HUES64 (cell line): ENCODE results near the gene PANX3.
A peak's percentile ranks its signal among the peaks of the same experiment; 100 is the strongest.

Experiments used
- H3K27ac ChIP-seq: 2 replicates; pipeline ENCODE4 v1.7.0; 2013; ENCODE audit warnings: low read depth, low read length, inconsistent platforms
- H3K27me3 ChIP-seq: 2 replicates; pipeline ENCODE4 v1.6.1; 2013; ENCODE audit warnings: mild to moderate bottlenecking, low read length; ENCODE audit not compliant: insufficient read depth
- H3K36me3 ChIP-seq: 2 replicates; pipeline ENCODE4 v1.6.1; 2013; ENCODE audit warnings: mild to moderate bottlenecking, low read length; ENCODE audit not compliant: insufficient read depth
- H3K4me1 ChIP-seq: 2 replicates; pipeline ENCODE4 v1.6.1; 2013; ENCODE audit warnings: mild to moderate bottlenecking, low read length, moderate library complexity; ENCODE audit not compliant: insufficient read depth
- H3K4me3 ChIP-seq: 2 replicates; pipeline ENCODE4 v1.5.1; 2013; ENCODE audit warnings: mild to moderate bottlenecking, low read length, moderate library complexity
- H3K9ac ChIP-seq: 2 replicates; pipeline ENCODE4 v1.6.1; 2013; ENCODE audit warnings: mild to moderate bottlenecking, low read depth, low read length
- H3K9me3 ChIP-seq: 2 replicates; pipeline ENCODE4 v1.6.1; 2013; ENCODE audit warnings: low read depth, low read length; ENCODE audit not compliant: insufficient read depth
- WGBS: fragments of 150-250, 120-280 bp; methylation state at CpG from one replicate; pipeline ENCODE4 v1.1.7; 2013; ENCODE audit warnings: missing lambda C conversion rate; 5-methylcytosine and 5-hydroxymethylcytosine counted together

Gene PANX3

DNA sequence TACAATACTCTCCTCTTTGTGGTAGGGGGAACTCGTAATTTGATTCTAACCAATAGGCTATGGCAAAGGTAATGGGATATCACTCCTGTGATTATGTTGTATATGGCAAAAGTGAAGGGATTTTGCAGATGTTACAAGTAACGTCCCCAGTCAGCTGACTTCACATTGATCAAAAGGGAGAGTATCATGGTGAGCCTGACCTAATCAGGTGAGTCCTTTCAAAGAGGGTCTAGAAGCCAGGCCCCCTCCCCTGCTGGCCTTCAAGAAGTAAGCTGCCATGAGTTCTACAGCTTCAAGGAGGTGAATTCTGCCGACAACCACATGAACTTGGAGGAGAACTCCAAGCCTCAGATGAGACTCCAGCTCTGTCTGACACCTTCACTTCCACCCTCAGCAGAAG, 31.4 kb downstream of the PANX3 start:
- Histone ChIP-seq H3K9me3 (no peaks in the 10 kb centered on the region), H3K27ac (no peak overlapping the region), H3K27me3 (no peaks in the 10 kb centered on the region), H3K4me3 (no peak overlapping the region), H3K9ac (no peak overlapping the region), H3K4me1 (0 out of 2 replicates have a peak, but pooled peaks cover 4% of the 10 kb centered on the region), H3K36me3 (peaks cover 6% of the 10 kb centered on the region; the same call in 1 of the 2 replicates)
- 93% methylated on average over 3 of the region's 3 CpGs for WGBS

DNA sequence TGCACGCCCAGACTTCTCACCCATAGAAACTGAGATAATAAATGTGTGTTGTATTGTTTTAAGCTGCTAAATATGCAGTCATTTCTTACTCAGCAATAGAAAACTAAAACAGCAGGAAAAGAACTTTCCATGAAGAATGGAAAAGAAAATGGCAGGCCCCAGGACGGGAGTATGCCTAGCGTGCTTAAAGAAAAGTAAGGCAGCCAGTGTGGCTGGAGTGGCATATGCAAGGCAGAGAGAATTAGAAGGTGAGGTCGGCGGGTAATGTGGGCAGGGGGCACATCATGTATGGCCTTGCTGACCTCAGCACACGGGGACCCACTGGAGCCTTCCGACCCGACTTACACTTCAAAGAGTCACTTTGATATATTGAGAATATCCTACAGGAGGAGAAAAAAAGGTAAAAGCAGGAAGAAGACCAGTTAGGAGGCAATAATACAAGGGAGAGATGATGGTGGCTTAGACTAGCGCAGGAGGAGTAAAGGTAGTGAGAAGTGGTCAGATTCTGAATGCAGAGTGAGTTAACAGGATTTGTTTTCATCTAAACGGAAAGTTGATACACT, 31.9 kb downstream of the PANX3 start:
- H3K9ac ChIP-seq = no peak overlapping the region
- H3K9me3 ChIP-seq = no peaks in the 10 kb centered on the region
- H3K27ac ChIP-seq = no peak overlapping the region
- H3K36me3 ChIP-seq = 0 out of 2 replicates have a peak, but pooled peaks cover 3% of the 10 kb centered on the region
- H3K4me3 ChIP-seq = no peak overlapping the region
- 0 out of 2 replicates have a peak, but pooled peaks cover 4% of the 10 kb centered on the region for H3K4me1 ChIP-seq
- WGBS = 96% methylated on average over 9 of the region's 10 CpGs
- no peaks in the 10 kb centered on the region for H3K27me3 ChIP-seq

DNA sequence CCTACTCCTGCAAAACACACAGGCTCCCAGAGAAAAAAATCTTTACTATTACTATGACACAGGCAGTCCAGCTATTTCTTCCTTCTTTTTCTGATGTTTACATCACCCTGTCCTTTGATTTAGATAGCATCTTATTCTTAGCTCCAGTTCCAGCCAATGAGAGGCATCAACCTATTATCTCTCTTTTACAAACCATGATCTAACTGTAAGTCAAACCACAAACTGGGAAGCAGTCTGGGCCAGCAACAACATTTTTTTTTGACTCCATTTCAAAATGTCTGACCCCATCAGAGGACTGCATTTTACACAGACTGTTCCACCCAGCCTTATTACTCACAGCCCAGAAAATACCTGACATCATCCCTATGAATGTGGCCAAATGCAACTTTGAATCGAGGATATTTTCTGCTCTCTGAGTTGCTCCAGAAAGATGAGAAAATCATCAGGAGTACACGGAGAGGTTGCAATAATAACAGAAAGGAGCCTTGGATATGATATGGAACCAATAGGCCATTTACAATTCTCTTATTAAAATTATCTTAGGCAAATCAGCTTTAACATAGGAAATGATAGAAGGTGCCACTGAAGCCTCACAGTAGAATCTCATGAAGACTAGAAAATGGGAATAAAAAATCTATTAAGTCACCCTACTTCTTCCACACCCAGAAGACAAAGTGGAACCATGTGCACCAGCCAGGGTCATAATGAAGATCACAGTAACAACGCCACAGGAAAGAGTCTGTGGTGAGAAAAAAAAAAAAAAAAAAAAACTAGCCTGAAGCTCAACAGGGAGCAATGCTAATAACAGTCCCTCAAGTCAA, 32.6 kb downstream of the PANX3 start:
- no peaks in the 10 kb centered on the region for H3K9me3 ChIP-seq
- H3K4me3 ChIP-seq = no peak overlapping the region
- H3K4me1 ChIP-seq = 0 out of 2 replicates have a peak, but pooled peaks cover 4% of the 10 kb centered on the region
- no peaks in the 10 kb centered on the region for H3K27me3 ChIP-seq
- 0 out of 2 replicates have a peak, but pooled peaks cover 3% of the 10 kb centered on the region for H3K36me3 ChIP-seq
- H3K27ac ChIP-seq = no peak overlapping the region
- WGBS = 53% methylated on average over 3 of the region's 3 CpGs
- H3K9ac ChIP-seq = no peak overlapping the region

DNA sequence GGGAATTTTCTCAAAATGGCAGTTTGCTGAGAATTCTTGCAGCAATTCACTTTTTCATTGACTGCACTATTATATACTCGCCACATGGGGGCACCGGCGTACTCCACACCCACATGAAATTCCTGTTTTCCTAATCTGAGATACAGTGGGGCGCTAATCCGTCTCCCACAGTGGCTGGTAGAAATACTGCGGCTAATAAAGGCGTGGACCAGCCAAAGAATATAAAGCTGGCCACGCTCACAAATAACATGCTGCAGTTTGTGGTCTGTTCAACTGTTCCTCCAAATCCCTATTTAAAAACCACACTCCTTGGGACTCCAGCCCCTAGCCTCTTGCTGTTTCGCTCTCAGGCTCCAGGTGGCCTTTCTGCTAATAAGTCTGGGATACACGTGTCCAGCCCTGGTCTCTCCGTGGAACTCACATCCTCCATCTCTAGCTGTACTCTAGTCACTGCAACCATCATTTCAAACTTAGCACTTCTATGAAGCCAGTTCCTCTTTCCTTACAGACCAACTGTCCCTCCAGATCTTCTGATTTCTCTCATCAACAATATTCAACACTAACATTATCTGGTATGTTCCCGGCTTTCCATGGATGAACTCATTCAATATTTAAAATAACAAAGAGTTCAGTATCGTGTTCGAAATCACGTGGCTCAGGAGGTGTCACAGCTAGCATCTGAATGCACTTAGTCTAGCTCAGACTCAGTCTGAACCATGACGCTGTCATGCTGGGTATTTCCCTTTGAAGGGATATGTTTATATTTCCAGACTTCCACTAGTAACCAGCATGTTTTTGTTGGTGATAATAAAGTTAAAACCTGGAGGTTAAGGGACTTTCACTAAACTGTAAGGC, 33.4 kb downstream of the PANX3 start:
- Histone ChIP-seq H3K27ac (no peak overlapping the region), H3K9ac (no peak overlapping the region), H3K4me1 (0 out of 2 replicates have a peak, but pooled peaks cover 4% of the 10 kb centered on the region), H3K36me3 (0 out of 2 replicates have a peak, but pooled peaks cover 3% of the 10 kb centered on the region), H3K4me3 (peak overlapping the region; percentile 15; the same call in 1 of the 2 replicates), H3K9me3 (no peaks in the 10 kb centered on the region), H3K27me3 (no peaks in the 10 kb centered on the region)
- WGBS = 32% methylated on average over 16 of the region's 16 CpGs

DNA sequence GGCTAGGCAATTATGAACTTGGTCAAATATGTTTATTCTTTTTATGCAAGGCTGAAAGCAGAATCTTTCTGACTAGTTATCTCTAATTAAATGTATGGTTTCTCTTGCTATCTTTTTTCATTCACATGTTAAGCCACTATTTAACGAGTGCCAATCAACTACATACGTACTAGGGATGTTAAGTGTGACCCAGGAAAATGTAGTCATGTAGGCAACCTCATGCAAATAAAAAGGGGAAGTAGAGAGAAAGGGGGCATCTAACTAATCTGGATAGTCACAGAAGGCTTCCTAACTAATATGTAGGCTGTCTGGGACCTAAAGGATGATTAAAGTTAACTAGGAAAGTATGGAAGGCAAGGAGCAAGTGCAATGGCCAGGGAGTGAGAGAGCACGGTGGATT, 34.9 kb downstream of the PANX3 start:
- Histone ChIP-seq H3K27me3 (no peaks in the 10 kb centered on the region), H3K4me1 (0 out of 2 replicates have a peak, but pooled peaks cover 4% of the 10 kb centered on the region), H3K9ac (no peak overlapping the region), H3K27ac (no peak overlapping the region), H3K36me3 (no peaks in the 10 kb centered on the region), H3K4me3 (no peak overlapping the region), H3K9me3 (no peaks in the 10 kb centered on the region)
- 90% methylated on average over 3 of the region's 3 CpGs for WGBS

DNA sequence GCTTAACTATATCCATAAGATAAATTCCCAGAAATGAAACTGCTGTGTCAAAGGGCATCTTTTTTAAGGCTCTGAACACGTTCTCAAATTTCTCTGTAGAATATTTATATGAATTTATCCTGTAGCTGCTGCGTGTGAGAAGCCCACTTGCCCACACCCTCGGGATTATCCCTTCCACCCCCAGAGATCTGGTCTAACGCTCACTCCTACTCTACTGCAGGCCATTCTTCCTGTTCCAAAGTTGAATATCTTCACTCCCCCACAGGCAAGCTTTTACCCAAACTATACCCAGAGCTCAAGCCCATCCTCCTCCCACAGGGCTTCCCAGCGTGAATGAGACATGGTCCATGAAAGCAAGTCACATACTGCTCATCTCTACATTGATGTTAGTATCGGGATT, 37.4 kb downstream of the PANX3 start:
- Histone ChIP-seq H3K27me3 (no peaks in the 10 kb centered on the region), H3K9ac (no peak overlapping the region), H3K9me3 (no peaks in the 10 kb centered on the region), H3K27ac (no peak overlapping the region), H3K36me3 (no peaks in the 10 kb centered on the region), H3K4me3 (no peak overlapping the region), H3K4me1 (0 out of 2 replicates have a peak, but pooled peaks cover 4% of the 10 kb centered on the region)
- 89% methylated on average over 5 of the region's 6 CpGs for WGBS

DNA sequence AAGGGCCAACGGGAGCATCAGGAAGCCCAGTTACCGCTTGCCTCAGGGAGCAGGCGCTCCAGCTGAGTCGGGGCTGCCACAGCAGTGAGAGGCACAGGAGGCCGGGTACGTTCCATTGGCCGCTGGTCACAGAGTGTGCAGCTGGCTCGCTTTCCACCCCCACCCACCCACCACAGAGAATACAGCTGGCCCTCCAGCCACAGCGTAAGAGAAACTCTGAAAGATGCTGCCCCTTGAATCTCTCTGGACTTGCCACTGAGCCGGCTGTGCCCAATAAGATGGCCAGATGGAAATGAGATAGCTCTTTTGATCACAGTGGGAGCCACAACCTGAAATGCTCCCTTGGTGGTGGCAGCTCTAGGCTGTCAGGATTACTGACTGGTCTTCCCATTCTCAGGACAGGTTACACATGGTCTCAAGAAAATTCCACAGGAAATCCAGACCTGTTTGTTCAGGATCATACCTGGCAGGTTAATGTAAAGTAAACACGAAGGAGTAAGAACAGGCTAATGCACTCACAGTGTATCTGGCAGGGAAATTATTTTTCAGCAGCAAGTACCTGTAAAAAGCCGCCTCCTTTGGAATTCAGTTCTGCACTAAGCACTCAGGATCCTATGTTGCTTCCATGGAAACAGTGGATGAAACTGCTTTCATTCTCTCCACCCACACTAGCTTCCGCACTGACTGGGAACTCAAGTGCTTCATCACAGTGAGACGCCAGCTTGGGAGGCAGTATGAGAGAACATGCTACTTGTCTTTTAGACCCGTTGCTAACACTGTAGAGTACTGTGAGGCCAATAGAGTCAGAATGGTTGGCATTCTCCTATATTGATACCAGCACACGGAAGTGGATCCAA, 45.8 kb downstream of the PANX3 start:
- no peak overlapping the region for H3K4me3 ChIP-seq
- H3K27ac ChIP-seq = no peak overlapping the region
- H3K9me3 ChIP-seq = no peaks in the 10 kb centered on the region
- no peaks in the 10 kb centered on the region for H3K27me3 ChIP-seq
- 34% methylated on average over 16 of the region's 16 CpGs for WGBS
- H3K4me1 ChIP-seq = peaks cover 15% of the 10 kb centered on the region
- H3K9ac ChIP-seq = no peak overlapping the region
- no peaks in the 10 kb centered on the region for H3K36me3 ChIP-seq

DNA sequence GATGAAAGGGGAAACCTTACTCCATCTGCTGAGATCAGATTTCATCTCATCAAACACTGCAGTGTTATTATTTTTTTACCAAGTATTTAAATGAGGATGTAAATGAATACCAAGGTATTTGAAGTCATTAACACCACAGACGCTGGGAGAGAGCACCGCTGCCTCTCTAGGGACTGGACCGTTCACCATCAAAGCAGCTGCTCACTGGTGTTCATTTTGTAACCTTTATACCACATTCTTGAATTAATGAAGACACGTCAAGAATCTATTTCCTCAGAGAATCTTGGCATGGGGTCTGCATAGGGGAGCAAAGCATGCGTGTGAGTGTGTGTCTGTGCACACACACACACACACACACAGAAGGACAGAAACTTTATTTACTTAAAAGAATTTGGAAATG, 46.7 kb downstream of the PANX3 start:
- Histone ChIP-seq H3K9me3 (no peaks in the 10 kb centered on the region), H3K4me3 (no peak overlapping the region), H3K4me1 (peaks cover 15% of the 10 kb centered on the region), H3K27ac (no peak overlapping the region), H3K36me3 (no peaks in the 10 kb centered on the region), H3K27me3 (no peaks in the 10 kb centered on the region), H3K9ac (no peak overlapping the region)
- WGBS = 51% methylated on average over 3 of the region's 5 CpGs

DNA sequence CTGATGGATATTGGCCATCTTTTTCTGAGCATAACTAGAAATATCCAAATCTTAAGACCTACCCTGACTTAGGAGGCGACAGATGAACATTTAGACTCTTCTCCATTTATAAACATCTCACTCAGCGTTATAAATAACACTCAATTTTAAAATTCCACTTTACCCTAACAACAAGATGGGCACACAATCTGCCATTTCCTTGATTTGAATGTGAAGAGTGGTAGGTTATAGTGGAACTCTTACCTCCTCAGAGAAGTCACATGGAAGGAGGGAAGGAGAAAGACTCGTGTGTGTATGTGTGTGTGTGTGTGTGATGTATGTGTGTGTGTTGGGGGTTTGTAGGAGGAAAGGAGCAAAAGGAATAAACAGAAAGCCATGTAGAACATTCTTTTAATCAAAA, 47.3 kb downstream of the PANX3 start:
- H3K9ac ChIP-seq = no peak overlapping the region
- WGBS = 87% methylated on average over 3 of the region's 3 CpGs
- no peaks in the 10 kb centered on the region for H3K36me3 ChIP-seq
- no peaks in the 10 kb centered on the region for H3K9me3 ChIP-seq
- no peaks in the 10 kb centered on the region for H3K27me3 ChIP-seq
- no peak overlapping the region for H3K27ac ChIP-seq
- no peak overlapping the region for H3K4me3 ChIP-seq
- peaks cover 15% of the 10 kb centered on the region for H3K4me1 ChIP-seq

DNA sequence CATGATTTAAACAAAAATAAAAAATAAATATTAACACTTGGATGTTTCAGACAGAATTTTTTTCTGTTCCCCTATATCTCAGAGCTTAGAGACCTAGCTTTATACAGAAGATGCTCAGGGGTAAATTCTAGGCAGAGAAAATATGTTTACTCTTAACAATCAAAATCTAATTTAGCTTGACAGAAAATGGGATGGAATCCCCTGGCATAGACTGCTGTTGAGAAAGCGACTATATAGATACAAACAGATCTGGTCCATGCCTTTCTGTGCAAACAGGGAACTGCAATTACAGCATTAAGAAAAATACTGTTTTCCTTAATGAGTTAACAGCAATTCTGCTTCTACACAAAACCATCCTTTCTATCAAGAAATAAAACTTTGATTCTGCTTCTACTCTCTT, 47.8 kb downstream of the PANX3 start:
- Histone ChIP-seq H3K27ac (no peak overlapping the region), H3K9me3 (no peaks in the 10 kb centered on the region), H3K4me1 (peaks cover 15% of the 10 kb centered on the region), H3K4me3 (no peak overlapping the region), H3K36me3 (no peaks in the 10 kb centered on the region), H3K27me3 (no peaks in the 10 kb centered on the region), H3K9ac (no peak overlapping the region)
- 94% methylated on average over 1 of the region's 1 CpG for WGBS
